GM19023 (cell line): ENCODE measurements around the gene DNTT.

ENCODE experiments used
- ATAC-seq: cut with Tn5 transposase; IDR thresholded peaks from one replicate; pipeline ENCODE4 v1.9.1; 2021; ENCODE audit warnings: mild to moderate bottlenecking, moderate library complexity; ENCODE audit not compliant: unreplicated experiment

The DNTT gene

GRCh38 chr10:96374004-96374403 lies 69.8 kb downstream of the DNTT start:
- no peak for ATAC-seq

GRCh38 chr10:96374639-96374984 lies 70.4 kb downstream of the DNTT start:
- ATAC-seq, result no peak

- peak; percentile 80 for ATAC-seq
Observed at GRCh38 chr10:96374985-96375830, 71.0 kb downstream of the DNTT start.

- no peak for ATAC-seq
Observed at GRCh38 chr10:96376483-96376882, 72.2 kb downstream of the DNTT start.

GRCh38 chr10:96377816-96378294 lies 73.6 kb downstream of the DNTT start:
- ATAC-seq, result no peak

- ATAC-seq, result no peak
Observed at GRCh38 chr10:96378741-96379140, 74.5 kb downstream of the DNTT start.

- no peak for ATAC-seq
Observed at GRCh38 chr10:96379758-96380157, 75.5 kb downstream of the DNTT start.

GRCh38 chr10:96380821-96381220 lies 76.6 kb downstream of the DNTT start:
- no peak for ATAC-seq

- ATAC-seq, result no peak
Observed at GRCh38 chr10:96384506-96384905, 80.3 kb downstream of the DNTT start.

- no peak for ATAC-seq
Observed at GRCh38 chr10:96387161-96387560, 82.9 kb downstream of the DNTT start.

- no peak for ATAC-seq
Observed at GRCh38 chr10:96387601-96388000, 83.4 kb downstream of the DNTT start.
